ENCODE results near the gene USP47. TPM values are rescaled to one million over a fixed set of nuclear protein-coding genes. Genes with fewer than 3 reads are reported as not detected.

The USP47 gene
- total and polyA plus RNA-seq, 10 donors = 13.7 to 80.8 (median 48.2) TPM

- TF ChIP-seq POLR2AphosphoS5 (IDR thresholded peaks at IDR 0.05) = no peak
- TF ChIP-seq CTCF (IDR thresholded peaks at IDR 0.05 in 8 of 11, conservative IDR thresholded peaks at IDR 0.05 in 3 of 11) = no peak
- TF ChIP-seq POLR2A (IDR thresholded peaks at IDR 0.05) = no peak
- DNase-seq = no peak
- Histone ChIP-seq H3K27ac (no peak overlapping the region), H3K27me3 (replicated peaks in 1 of 7) (no peaks in the 10 kb centered on the region), H3K4me3 (no peak overlapping the region), H3K4me1 (no peaks in the 10 kb centered on the region), H3K36me3 (peaks cover 3 to 100% (median 73%) of the 10 kb centered on the region in 6 donors), H3K9me3 (no peaks in the 10 kb centered on the region)
- WGBS, 5 donors = 93 to 96% (median 95%) methylated on average over 1 of the region's 1 CpG
- intact Hi-C loops (cut with DNase I; ENCODE audit: low total_unique reads) = loop anchor here (10.0 kb wide), 1 partner anchor 107 kb away; no protein-coding TSS in a partner anchor
These were observed 96.2 kb downstream of the USP47 start for GRCh38 chr11:11937957-11938356.

GRCh38 chr11:11940551-11940950 is 98.8 kb downstream of the USP47 start:
- Histone ChIP-seq H3K36me3 (peaks cover 3 to 100% (median 67%) of the 10 kb centered on the region in 6 donors), H3K4me1 (no peaks in the 10 kb centered on the region), H3K9me3 (no peaks in the 10 kb centered on the region), H3K27me3 (replicated peaks in 1 of 7) (no peaks in the 10 kb centered on the region), H3K4me3 (no peak overlapping the region), H3K27ac (no peak overlapping the region)
- DNase-seq = no peak
- intact Hi-C loops (cut with DNase I; ENCODE audit: low total_unique reads) = no loop called here
- TF ChIP-seq POLR2AphosphoS5 (IDR thresholded peaks at IDR 0.05) = no peak
- no peak for TF ChIP-seq POLR2A (IDR thresholded peaks at IDR 0.05)
- no peak for TF ChIP-seq CTCF (IDR thresholded peaks at IDR 0.05 in 8 of 11, conservative IDR thresholded peaks at IDR 0.05 in 3 of 11)

GRCh38 chr11:11942668-11943067 is 100.9 kb downstream of the USP47 start:
- Histone ChIP-seq H3K9me3 (no peaks in the 10 kb centered on the region), H3K36me3 (peaks cover 3 to 100% (median 58%) of the 10 kb centered on the region in 6 donors), H3K4me3 (no peak overlapping the region), H3K27me3 (replicated peaks in 1 of 7) (no peaks in the 10 kb centered on the region), H3K4me1 (no peaks in the 10 kb centered on the region), H3K27ac (no peak overlapping the region)
- DNase-seq = no peak
- WGBS, 5 donors = 90 to 97% (median 94%) methylated on average over 3 of the region's 3 CpGs
- TF ChIP-seq CTCF (IDR thresholded peaks at IDR 0.05 in 8 of 11, conservative IDR thresholded peaks at IDR 0.05 in 3 of 11) (no peak), POLR2A (IDR thresholded peaks at IDR 0.05) (no peak), POLR2AphosphoS5 (IDR thresholded peaks at IDR 0.05) (no peak)
- intact Hi-C loops (cut with DNase I; ENCODE audit: low total_unique reads) = no loop called here

- intact Hi-C loops (cut with DNase I; ENCODE audit: low total_unique reads) = no loop called here
- H3K36me3 ChIP-seq = peaks cover 3 to 100% (median 54%) of the 10 kb centered on the region in 6 donors
- WGBS, 5 donors = 76 to 96% (median 86%) methylated on average over 5 of the region's 5 CpGs
- H3K4me1 ChIP-seq = no peaks in the 10 kb centered on the region
- no peak overlapping the region for H3K4me3 ChIP-seq
- no peak for DNase-seq
- H3K27ac ChIP-seq = no peak overlapping the region
- TF ChIP-seq CTCF (IDR thresholded peaks at IDR 0.05 in 8 of 11, conservative IDR thresholded peaks at IDR 0.05 in 3 of 11) = no peak
- TF ChIP-seq POLR2AphosphoS5 (IDR thresholded peaks at IDR 0.05) = no peak
- no peak for TF ChIP-seq POLR2A (IDR thresholded peaks at IDR 0.05)
- no peaks in the 10 kb centered on the region for H3K9me3 ChIP-seq
- no peaks in the 10 kb centered on the region for H3K27me3 ChIP-seq (replicated peaks in 1 of 7)
These were observed 102.7 kb downstream of the USP47 start for GRCh38 chr11:11944444-11944843.

Data from spleen (tissue), 11 donors.